SK-N-MC (cell line): ENCODE data around the gene GRID2.

ENCODE experiments used
- DNase-seq: peaks from one replicate; pipeline ENCODE4 v3.0.0-alpha.2; 2011; ENCODE audit warnings: low read depth, low spot score
- H3K27ac ChIP-seq: fragments of 200-600 bp; sonication (generic); 2 replicates; pipeline ENCODE4 v1.5.1; 2016; ENCODE audit warnings: mixed run types
- H3K36me3 ChIP-seq: fragments of 200-600 bp; sonication (generic); 2 replicates; pipeline ENCODE4 v1.6.1; 2017; ENCODE audit warnings: antibody characterized with exemption, low read length, mixed read lengths; ENCODE audit not compliant: insufficient read depth
- H3K4me3 ChIP-seq: fragments of 200-600 bp; sonication (generic); 2 replicates; pipeline ENCODE4 v1.5.1; 2016
- H3K9ac ChIP-seq: fragments of 200-600 bp; sonication (generic); 2 replicates; pipeline ENCODE4 v1.8.0; 2017; ENCODE audit warnings: mixed run types, mixed read lengths; ENCODE audit not compliant: insufficient read length
- H3K9me3 ChIP-seq: fragments of 200-600 bp; sonication (generic); 2 replicates; pipeline ENCODE4 v1.6.1; 2017; ENCODE audit warnings: low read depth, mild to moderate bottlenecking, antibody characterized with exemption, low read length, moderate library complexity, mixed read lengths
- EZH2 ChIP-seq: fragments of 200-600 bp; sonication (generic); IDR thresholded peaks from one replicate; pipeline ENCODE4 v1.6.1; 2017; ENCODE audit warnings: antibody characterized with exemption
- FOXP2 ChIP-seq: optimal IDR thresholded peaks from 2 replicates; pipeline ENCODE3; 2011; ENCODE audit warnings: mild to moderate bottlenecking, moderate library complexity; ENCODE audit not compliant: insufficient read depth; ENCODE audit errors: extremely low read length, control extremely low read depth
- POLR2AphosphoS5 ChIP-seq: IDR thresholded peaks from 2 replicates; pipeline ENCODE4 v1.6.1; 2012; ENCODE audit warnings: mild to moderate bottlenecking, low read depth, low read length, borderline replicate concordance

The GRID2 gene

GRCh38 chr4:93646233-93646930 is 1342.6 kb downstream of the GRID2 start:
- TF ChIP-seq POLR2AphosphoS5 (no peak), FOXP2 (no peak), EZH2 (no peak)
- DNase-seq = no peak

DNA sequence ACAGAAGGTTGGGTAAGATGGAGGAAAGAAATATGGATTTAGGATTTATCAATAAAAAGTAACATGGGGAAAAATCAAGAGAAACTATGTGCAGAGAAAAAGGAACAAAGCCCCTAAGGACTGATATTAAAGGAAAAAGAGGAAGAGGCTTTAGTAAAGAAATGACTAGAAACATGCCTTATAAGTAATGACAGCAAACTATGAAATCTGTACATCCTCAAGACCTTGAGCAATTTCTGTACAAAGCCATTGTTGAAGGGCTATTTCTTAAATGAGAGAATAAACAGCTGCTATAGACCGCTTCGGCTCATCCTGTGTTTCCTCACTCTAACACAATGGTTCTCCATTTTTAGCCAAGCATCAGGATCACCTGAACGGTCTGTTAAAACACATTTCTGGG is 1344.5 kb downstream of the GRID2 start:
- no peak for DNase-seq
- no peak for TF ChIP-seq FOXP2
- no peak for TF ChIP-seq EZH2
- no peak for TF ChIP-seq POLR2AphosphoS5

More at GRCh38 chr4:93646233-93646930, 1342.6 kb downstream of the GRID2 start:
- Histone ChIP-seq H3K27ac (no peak overlapping the region), H3K36me3 (no peaks in the 10 kb centered on the region), H3K9me3 (no peaks in the 10 kb centered on the region), H3K4me3 (no peak overlapping the region), H3K9ac (no peak overlapping the region)

GRCh38 chr4:93649828-93650227 is 1346.1 kb downstream of the GRID2 start:
- no peak for TF ChIP-seq EZH2
- no peak for TF ChIP-seq POLR2AphosphoS5
- TF ChIP-seq FOXP2 = no peak
- Histone ChIP-seq H3K36me3 (no peaks in the 10 kb centered on the region), H3K9me3 (no peaks in the 10 kb centered on the region), H3K4me3 (no peak overlapping the region), H3K27ac (no peak overlapping the region), H3K9ac (no peak overlapping the region)
- DNase-seq = no peak

More for the DNA sequence above, 1344.5 kb downstream of the GRID2 start:
- H3K9ac ChIP-seq = no peak overlapping the region
- H3K4me3 ChIP-seq = no peak overlapping the region
- H3K36me3 ChIP-seq = no peaks in the 10 kb centered on the region
- H3K9me3 ChIP-seq = no peaks in the 10 kb centered on the region
- H3K27ac ChIP-seq = no peak overlapping the region

- Histone ChIP-seq H3K9me3 (no peaks in the 10 kb centered on the region), H3K27ac (no peak overlapping the region), H3K9ac (no peak overlapping the region), H3K36me3 (no peaks in the 10 kb centered on the region), H3K4me3 (no peak overlapping the region)
- no peak for DNase-seq
- TF ChIP-seq POLR2AphosphoS5 (no peak), FOXP2 (no peak), EZH2 (no peak)
Measured at GRCh38 chr4:93654211-93654610, 1350.4 kb downstream of the GRID2 start.

GRCh38 chr4:93657527-93657926 is 1353.8 kb downstream of the GRID2 start:
- DNase-seq = no peak
- Histone ChIP-seq H3K36me3 (no peaks in the 10 kb centered on the region), H3K27ac (no peak overlapping the region), H3K9ac (no peak overlapping the region), H3K4me3 (no peak overlapping the region), H3K9me3 (no peaks in the 10 kb centered on the region)
- TF ChIP-seq EZH2 (no peak), POLR2AphosphoS5 (no peak), FOXP2 (no peak)

DNA sequence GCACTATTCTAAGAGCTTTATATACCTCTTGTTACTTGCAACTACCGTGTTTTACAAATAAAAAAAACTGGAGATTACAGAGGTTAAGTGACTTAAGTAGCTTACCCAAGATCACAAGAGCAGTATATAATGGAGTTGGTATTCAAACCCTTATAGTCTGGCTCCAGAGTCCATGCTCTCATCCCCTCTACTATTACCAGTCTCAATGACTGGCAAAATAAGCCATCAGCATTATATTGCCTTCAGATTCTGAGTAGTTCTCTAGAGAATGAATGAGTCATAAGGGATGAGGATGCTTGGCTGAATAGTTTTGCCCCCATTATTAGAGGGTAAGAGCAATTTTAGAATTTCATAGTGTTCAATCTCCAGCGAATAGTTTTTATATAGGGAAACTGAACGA is 1354.7 kb downstream of the GRID2 start:
- no peak for DNase-seq
- H3K27ac ChIP-seq = no peak overlapping the region
- no peaks in the 10 kb centered on the region for H3K36me3 ChIP-seq
- no peaks in the 10 kb centered on the region for H3K9me3 ChIP-seq
- H3K9ac ChIP-seq = no peak overlapping the region
- TF ChIP-seq EZH2 (no peak), FOXP2 (no peak), POLR2AphosphoS5 (no peak)
- H3K4me3 ChIP-seq = no peak overlapping the region

GRCh38 chr4:93659629-93660028 is 1355.9 kb downstream of the GRID2 start:
- no peaks in the 10 kb centered on the region for H3K9me3 ChIP-seq
- DNase-seq = no peak

GRCh38 chr4:93660036-93660435 is 1356.3 kb downstream of the GRID2 start:
- Histone ChIP-seq H3K4me3 (no peak overlapping the region), H3K9me3 (no peaks in the 10 kb centered on the region), H3K36me3 (no peaks in the 10 kb centered on the region), H3K9ac (no peak overlapping the region), H3K27ac (no peak overlapping the region)
- TF ChIP-seq POLR2AphosphoS5 = no peak
- no peak for TF ChIP-seq EZH2
- TF ChIP-seq FOXP2 = no peak
- DNase-seq = no peak

More at GRCh38 chr4:93659629-93660028, 1355.9 kb downstream of the GRID2 start:
- Histone ChIP-seq H3K27ac (no peak overlapping the region), H3K9ac (no peak overlapping the region), H3K36me3 (no peaks in the 10 kb centered on the region), H3K4me3 (no peak overlapping the region)
- TF ChIP-seq EZH2 (no peak), POLR2AphosphoS5 (no peak), FOXP2 (no peak)

DNA sequence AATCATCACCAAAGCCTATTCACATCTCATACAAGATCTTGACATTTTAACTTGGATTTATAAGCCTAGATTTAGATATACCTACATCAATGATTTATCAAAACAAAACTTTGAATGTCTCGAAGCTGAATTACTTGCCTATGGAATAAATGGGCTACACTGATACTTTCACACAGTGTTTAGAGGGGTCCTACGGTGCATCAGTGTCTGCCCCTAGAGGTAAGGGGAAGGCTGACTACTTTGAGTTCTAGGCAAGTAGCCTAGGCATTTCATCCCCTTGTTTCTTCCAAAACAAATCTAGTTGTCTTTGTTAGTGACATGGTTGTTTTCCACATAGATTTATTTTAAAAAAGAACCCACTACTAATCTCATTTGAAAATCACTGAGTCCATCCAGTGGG is 1366.7 kb downstream of the GRID2 start:
- TF ChIP-seq EZH2 (no peak), FOXP2 (no peak), POLR2AphosphoS5 (no peak)
- no peak for DNase-seq
- H3K4me3 ChIP-seq = no peak overlapping the region
- no peaks in the 10 kb centered on the region for H3K9me3 ChIP-seq
- no peaks in the 10 kb centered on the region for H3K36me3 ChIP-seq
- H3K9ac ChIP-seq = no peak overlapping the region
- no peak overlapping the region for H3K27ac ChIP-seq
